HepG2 (cell line): ENCODE data around the gene UBE2M. TPM values are rescaled to one million over a fixed set of nuclear protein-coding genes. Genes with fewer than 3 reads are reported as not detected.

ENCODE experiments used
- HES4 ChIP-seq: sonication (generic); formaldehyde crosslinking; IDR thresholded peaks from 2 replicates; pipeline ENCODE4 v1.9.0; 2021; ENCODE audit warnings: mild to moderate bottlenecking, missing genetic modification reagents, borderline replicate concordance
- NCOR1 ChIP-seq: fragments of 200-600 bp; sonication (generic); IDR thresholded peaks from 2 replicates; pipeline ENCODE4 v1.7.0; 2017; ENCODE audit warnings: antibody characterized with exemption, low read length, borderline replicate concordance
- PHF20 ChIP-seq: sonication (generic); formaldehyde crosslinking; IDR thresholded peaks from 2 replicates; pipeline ENCODE4 v1.5.0; 2020; ENCODE audit warnings: mild to moderate bottlenecking, missing genetic modification reagents
- PRDM15 ChIP-seq: sonication (generic); formaldehyde crosslinking; IDR thresholded peaks from 2 replicates; pipeline ENCODE4 v1.4.0; 2020; ENCODE audit warnings: missing genetic modification reagents
- SMARCE1 ChIP-seq: fragments of 450-650 bp; IDR thresholded peaks from 2 replicates; pipeline ENCODE4 v1.6.1; 2017; ENCODE audit warnings: borderline replicate concordance
- THAP9 ChIP-seq: sonication (generic); formaldehyde crosslinking; IDR thresholded peaks from 2 replicates; pipeline ENCODE4; 2020; ENCODE audit warnings: missing genetic modification reagents, mild to moderate bottlenecking, borderline replicate concordance
- ZBTB42 ChIP-seq: sonication (generic); formaldehyde crosslinking; IDR thresholded peaks from 2 replicates; pipeline ENCODE4 v1.5.0; 2020; ENCODE audit warnings: mild to moderate bottlenecking, missing genetic modification reagents
- ZNF24 ChIP-seq: fragments of 450-650 bp; IDR thresholded peaks from 2 replicates; pipeline ENCODE4 v1.6.1; 2017; ENCODE audit warnings: antibody characterized with exemption, mild to moderate bottlenecking
- ZNF781 ChIP-seq: sonication (generic); formaldehyde crosslinking; IDR thresholded peaks from 2 replicates; pipeline ENCODE4 v1.5.1; 2020; ENCODE audit warnings: borderline replicate concordance, mild to moderate bottlenecking, missing genetic modification reagents; ENCODE audit errors: not compliant biosample characterization
- polyA plus RNA-seq, 8 experiments: library from polyadenylated mRNA; depleted of rRNA in 3 of 8; stranded (reverse) in 7 of 8; unstranded in 1 of 8; fragments of >200 nt; fragmentation: Illumina TruSeq in 4 of 8; extraction: Trizol in 4 of 8; gene quantifications; 2 replicates each; pipeline versions ENCODE4 v1.2.1 to v1.2.3, GENCODE V29; 2011 to 2016; ENCODE audit warnings: low read depth in 4 of 8, missing spikeins in 1 of 8, mixed read lengths in 1 of 8; ENCODE audit not compliant: insufficient read depth in 1 of 8
- total RNA-seq, 5 experiments: library from RNA; depleted of rRNA; stranded (reverse); fragments of >200 nt; fragmentation: Illumina TruSeq; extraction: Trizol; gene quantifications; 2 replicates each; pipeline ENCODE4 v1.2.3, GENCODE V29; 2016; ENCODE audit warnings: low read depth in 1 of 5
- TF ChIP-seq, protein P1 (sequence below): sonication (generic); formaldehyde crosslinking; IDR thresholded peaks from 2 replicates; pipeline ENCODE4 v1.9.0; 2021; ENCODE audit warnings: missing genetic modification reagents, borderline replicate concordance
- TF ChIP-seq, protein P2 (sequence below): IDR thresholded peaks from 2 replicates; pipeline ENCODE4 v1.6.1; 2016; ENCODE audit warnings: mild to moderate bottlenecking, missing biosample characterization, missing genetic modification reagents

UBE2M gene
- total and polyA plus RNA-seq, 2 of the 13 experiments (the other 11 are each of a cell fraction or from before 2014, with no cell fraction given), result 36.2 to 50.3 TPM

- TF ChIP-seq, protein P1, sequence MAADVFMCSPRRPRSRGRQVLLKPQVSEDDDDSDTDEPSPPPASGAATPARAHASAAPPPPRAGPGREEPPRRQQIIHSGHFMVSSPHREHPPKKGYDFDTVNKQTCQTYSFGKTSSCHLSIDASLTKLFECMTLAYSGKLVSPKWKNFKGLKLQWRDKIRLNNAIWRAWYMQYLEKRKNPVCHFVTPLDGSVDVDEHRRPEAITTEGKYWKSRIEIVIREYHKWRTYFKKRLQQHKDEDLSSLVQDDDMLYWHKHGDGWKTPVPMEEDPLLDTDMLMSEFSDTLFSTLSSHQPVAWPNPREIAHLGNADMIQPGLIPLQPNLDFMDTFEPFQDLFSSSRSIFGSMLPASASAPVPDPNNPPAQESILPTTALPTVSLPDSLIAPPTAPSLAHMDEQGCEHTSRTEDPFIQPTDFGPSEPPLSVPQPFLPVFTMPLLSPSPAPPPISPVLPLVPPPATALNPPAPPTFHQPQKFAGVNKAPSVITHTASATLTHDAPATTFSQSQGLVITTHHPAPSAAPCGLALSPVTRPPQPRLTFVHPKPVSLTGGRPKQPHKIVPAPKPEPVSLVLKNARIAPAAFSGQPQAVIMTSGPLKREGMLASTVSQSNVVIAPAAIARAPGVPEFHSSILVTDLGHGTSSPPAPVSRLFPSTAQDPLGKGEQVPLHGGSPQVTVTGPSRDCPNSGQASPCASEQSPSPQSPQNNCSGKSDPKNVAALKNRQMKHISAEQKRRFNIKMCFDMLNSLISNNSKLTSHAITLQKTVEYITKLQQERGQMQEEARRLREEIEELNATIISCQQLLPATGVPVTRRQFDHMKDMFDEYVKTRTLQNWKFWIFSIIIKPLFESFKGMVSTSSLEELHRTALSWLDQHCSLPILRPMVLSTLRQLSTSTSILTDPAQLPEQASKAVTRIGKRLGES (CRISPR knock-in tag), result no peak
- TF ChIP-seq NCOR1 (peak; percentile 35; the same call in 1 of the 2 replicates), THAP9 (peak; percentile 40; the same call in 1 of the 2 replicates), HES4 (0 out of 2 replicates have a peak, but pooled peaks have one; percentile 31), ZBTB42 (CRISPR knock-in tag) (0 out of 2 replicates have a peak, but pooled peaks have one; percentile 50), PRDM15 (CRISPR knock-in tag) (no peak), ZNF24 (no peak), PHF20 (CRISPR knock-in tag) (0 out of 2 replicates have a peak, but pooled peaks have one; percentile 24), SMARCE1 (no peak), ZNF781 (CRISPR knock-in tag) (peak; percentile 39)
- TF ChIP-seq, protein P2, sequence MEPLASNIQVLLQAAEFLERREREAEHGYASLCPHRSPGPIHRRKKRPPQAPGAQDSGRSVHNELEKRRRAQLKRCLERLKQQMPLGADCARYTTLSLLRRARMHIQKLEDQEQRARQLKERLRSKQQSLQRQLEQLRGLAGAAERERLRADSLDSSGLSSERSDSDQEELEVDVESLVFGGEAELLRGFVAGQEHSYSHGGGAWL, result no peak
Measured at GRCh38 chr19:58511353-58512208, 46.8 kb downstream of the UBE2M start, which contains the start of gene SLC27A5 (continued).
